LNCaP clone FGC (cell line): Measurements from ENCODE around the gene BMP2K.
A peak's percentile ranks its signal among the peaks of the same experiment; 100 is the strongest.
"Not testable (repeated sequence)": the region's sequence is repeated elsewhere in the genome, so short reads cannot be mapped to it uniquely, and the experiment has no call there.

Experiments
- DNase-seq: peaks from one replicate; pipeline ENCODE4 v3.0.0-alpha.2; 2011; ENCODE audit warnings: low read depth
- H3K4me3 ChIP-seq: 2 replicates; pipeline ENCODE4 v1.5.1; 2011; ENCODE audit warnings: mild to moderate bottlenecking, low read depth, low read length, control low read depth
- CTCF ChIP-seq: IDR thresholded peaks from 2 replicates; pipeline ENCODE4 v1.5.1; 2012; ENCODE audit warnings: mild to moderate bottlenecking; ENCODE audit not compliant: control insufficient read depth, insufficient read depth; ENCODE audit errors: extremely low read depth

The BMP2K gene

DNA sequence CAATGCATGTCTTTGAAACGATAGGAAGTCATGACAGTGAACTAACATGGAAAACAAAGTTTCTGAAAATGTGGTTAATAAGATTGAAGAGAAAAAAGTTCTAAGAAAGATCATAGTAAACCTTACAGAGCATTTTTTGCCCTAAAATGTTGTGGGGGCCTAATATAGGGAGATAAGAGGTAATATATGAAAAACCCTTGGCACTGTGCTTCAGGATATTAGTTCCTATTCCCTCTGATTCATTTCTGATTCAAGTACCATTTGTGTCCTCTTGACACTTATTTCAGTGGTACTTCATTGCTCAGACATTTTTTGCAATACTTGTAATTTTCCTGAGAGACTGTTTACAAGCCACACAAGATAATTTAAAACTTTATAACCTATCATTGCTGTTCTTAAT is 128.0 kb downstream of the BMP2K start:
- no peak for DNase-seq
- no peak overlapping the region for H3K4me3 ChIP-seq
- TF ChIP-seq CTCF = no peak

- DNase-seq = no peak
- H3K4me3 ChIP-seq = no peak overlapping the region
- no peak for TF ChIP-seq CTCF
These were observed 131.5 kb downstream of the BMP2K start for GRCh38 chr4:78907638-78908037.

DNA sequence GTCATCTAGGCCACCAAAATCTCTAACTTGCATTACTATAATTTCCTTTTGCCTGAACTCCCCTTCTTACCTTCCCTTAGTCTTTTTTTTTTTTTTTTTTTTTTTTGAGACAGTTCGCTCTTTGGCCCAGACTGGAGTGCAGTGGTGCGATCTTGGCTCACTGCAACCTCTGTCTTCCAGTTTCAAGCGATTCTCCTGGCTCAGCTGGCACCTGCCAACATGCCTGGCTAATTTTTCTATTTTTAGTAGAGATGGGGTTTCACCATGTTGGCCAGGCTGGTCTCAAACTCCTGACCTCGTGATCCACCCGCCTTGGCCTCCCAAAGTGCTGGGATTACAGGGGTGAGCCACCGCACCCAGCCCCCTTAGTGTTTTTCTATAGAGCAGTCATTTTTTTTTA is 132.8 kb downstream of the BMP2K start:
- not testable (repeated sequence) for H3K4me3 ChIP-seq, DNase-seq

DNA sequence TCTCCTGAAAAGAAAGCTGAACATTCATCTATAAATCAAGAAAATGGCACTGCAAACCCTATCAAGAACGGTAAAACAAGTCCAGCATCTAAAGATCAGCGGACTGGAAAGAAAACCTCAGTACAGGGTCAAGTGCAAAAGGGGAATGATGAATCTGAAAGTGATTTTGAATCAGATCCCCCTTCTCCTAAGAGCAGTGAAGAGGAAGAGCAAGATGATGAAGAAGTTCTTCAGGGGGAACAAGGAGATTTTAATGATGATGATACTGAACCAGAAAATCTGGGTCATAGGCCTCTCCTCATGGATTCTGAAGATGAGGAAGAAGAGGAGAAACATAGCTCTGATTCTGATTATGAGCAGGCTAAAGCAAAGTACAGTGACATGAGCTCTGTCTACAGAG is 134.5 kb downstream of the BMP2K start:
- no peak for TF ChIP-seq CTCF
- DNase-seq = no peak
- no peak overlapping the region for H3K4me3 ChIP-seq

GRCh38 chr4:78922207-78922606 is 146.1 kb downstream of the BMP2K start:
- H3K4me3 ChIP-seq = no peak overlapping the region
- no peak for TF ChIP-seq CTCF
- no peak for DNase-seq

- DNase-seq = no peak
- H3K4me3 ChIP-seq = no peak overlapping the region
- TF ChIP-seq CTCF = peak; percentile 48
These were observed 147.5 kb downstream of the BMP2K start for GRCh38 chr4:78923464-78924312.

DNA sequence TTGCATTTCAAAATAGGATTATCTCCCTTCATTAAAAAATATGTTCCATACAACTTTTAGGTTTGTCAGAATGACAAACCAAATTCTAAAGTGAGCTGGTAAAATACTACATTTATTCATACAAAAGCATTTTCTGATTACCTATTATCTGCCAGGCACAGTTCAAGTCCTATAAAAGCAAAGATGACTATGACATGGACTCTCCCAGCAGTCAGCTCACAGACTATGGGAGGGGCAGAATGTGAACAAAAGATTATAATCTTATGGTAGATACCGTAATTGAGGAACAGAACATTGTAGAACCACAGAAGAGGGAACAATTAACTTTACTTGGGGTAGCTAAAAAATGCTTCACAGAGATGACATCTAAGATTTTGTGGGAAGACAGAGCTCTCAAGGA is 150.7 kb downstream of the BMP2K start:
- TF ChIP-seq CTCF = no peak
- DNase-seq = no peak
- H3K4me3 ChIP-seq = no peak overlapping the region
